ENCODE data around the gene DSCAML1.
A peak's percentile ranks its signal among the peaks of the same experiment; 100 is the strongest.

DSCAML1 gene

DNA sequence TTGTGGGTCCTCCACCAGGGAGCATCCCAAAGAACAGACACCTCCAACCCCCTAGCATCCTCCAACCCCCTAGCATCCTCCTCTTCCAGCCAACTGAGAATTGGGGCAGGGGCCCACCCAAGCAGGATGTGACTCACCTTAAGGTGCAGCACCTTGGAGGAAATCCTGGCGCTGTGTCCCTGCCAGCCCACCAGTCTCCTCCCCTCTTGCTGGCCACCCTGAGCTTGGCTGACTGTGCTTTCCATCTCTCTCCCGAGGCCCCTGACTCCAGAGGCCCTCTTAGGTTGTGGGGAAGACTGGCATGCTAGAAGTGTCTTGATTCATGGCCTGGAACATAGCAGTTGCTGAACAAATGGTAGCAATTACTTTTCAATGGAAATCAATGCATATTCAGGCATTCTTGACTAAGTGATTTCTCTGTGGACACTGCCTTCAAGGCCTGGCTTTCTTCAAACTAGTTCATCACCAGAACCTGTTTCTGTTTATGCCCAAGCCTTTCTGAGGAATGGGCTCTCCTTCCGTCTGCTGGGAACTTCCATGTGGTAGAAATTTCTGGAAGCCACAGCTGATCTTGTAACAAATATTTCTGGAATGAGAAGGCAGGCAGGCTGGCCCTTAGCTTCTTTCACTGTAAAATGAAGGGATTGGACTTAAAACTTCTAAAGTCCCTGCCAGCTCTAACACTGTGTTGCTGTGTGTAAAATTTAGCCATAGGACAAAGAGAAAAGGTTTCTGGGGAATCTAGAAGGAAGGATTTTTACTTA is 408.8 kb downstream of the DSCAML1 start:
- no peak for DNase-seq

DNA sequence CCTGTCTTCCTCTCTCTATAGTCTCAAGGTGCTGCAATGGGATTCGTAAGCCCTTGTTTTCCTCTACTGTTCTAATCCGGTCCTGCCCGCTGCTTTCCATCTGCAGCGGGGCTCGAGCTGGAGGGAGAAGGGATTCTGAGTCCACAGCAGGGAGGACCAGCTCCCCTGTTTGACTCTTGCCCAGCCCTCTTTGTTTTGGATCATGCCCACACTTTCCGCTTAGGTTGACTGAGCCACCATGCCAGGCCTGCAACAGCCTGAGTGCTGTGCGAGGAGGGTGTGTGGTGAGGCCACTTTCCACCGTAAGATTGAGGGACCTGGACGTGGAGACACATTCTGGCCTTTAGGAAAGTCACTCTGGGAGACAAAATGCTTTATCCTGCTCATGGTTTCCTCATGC is 411.1 kb downstream of the DSCAML1 start:
- DNase-seq: no peak

DNA sequence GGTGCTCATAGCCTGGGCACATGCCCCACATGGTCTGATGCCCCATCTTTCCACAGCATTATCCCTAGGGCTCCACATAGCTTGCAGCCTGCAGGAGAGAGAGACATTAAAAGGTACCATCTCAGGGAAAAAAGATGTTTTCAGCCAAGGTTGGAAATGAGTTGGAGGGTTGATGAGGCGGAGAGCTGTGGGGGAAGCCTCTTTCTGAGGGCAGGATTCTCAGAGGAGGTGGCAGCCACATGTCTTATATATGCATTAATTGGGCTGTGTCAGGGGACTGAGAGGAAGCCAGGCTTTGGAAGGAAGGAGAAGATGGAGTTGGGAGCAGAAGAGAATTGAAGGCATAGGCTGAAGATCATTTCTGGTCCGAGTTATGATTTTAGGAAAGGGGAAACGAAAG is 411.5 kb downstream of the DSCAML1 start:
- DNase-seq: no peak

DNA sequence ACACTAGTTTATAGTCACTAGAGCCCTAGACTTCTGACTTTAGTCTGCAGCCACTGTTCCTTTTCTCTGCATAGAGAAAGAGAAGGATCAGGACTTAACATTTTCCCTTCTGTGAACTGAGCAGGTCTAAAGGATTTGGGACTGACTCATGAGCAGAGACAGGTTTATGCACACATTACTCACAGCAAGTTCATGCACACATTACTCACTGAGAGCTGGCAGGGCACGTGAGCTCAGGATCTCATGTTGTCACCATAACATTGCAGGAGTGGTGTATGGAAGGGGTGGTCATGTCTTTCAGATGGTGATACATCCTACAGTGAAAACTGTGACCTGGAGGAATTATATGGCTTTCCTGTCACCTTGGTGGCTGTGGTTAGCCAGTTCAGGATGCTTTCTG is 413.0 kb downstream of the DSCAML1 start:
- DNase-seq: peak; percentile 31

DNA sequence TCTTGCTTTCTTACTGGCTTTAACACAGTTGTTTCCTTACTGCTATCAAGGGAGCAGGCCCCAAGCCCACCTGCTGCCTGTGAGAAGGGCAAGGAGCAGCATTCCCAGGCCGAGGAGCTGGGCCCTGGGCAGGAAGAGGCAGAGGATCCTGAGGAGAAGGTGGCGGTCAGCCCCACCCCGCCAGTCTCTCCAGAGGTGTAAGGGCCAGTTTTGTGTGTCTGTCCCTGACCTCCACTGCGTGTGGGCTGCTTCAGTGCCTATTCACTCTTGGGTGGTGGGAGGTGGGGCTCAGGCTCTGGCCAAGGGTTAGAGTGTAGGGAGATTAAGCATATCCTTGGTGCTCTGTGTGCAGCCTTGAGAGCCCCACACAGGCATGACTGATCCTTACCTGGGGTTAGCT is 414.3 kb downstream of the DSCAML1 start:
- no peak for DNase-seq

DNA sequence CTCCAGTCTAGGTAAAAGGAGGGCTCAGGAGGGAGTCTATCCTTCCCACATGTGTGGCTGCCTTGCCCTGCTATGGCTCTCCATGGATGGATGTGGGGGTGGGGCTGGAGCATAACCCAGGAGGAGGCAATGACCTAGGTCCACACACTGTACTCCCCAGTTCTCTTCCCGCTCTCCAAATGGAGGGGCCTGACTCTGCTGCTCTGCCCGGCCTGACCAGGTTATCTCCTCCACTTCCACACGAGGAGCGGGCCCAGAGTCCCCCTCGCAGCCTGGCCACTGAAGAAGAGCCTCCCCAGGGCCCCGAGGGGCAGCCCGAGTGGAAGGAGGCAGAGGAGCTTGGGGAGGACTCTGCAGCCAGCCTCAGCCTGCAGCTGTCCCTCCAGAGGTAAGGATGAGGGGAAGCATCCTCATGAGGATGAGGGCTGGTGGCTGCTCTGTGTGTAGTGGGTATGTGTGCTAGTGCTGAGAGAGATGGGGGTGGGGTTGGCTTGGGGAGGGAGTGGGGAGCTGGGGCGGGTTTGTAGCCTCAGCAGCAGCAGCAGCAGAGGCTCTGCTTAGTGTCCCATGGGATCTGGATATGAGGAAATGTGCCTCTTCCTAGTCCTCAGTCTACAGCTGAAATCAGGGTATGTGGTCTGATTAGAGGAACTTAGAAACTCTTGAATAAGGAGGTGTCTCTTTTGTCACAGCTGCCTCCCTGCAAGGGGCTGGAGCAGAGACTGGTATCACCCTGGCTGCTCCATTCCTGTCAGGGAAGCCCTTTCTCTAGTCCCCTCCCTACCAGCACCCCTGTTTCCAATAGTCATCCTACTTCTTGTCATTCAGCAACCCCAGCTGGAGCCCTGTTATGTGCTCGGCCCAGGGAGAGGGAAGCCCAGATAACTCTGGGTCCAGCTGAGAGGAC is 415.3 kb downstream of the DSCAML1 start:
- no peak for DNase-seq

DNA sequence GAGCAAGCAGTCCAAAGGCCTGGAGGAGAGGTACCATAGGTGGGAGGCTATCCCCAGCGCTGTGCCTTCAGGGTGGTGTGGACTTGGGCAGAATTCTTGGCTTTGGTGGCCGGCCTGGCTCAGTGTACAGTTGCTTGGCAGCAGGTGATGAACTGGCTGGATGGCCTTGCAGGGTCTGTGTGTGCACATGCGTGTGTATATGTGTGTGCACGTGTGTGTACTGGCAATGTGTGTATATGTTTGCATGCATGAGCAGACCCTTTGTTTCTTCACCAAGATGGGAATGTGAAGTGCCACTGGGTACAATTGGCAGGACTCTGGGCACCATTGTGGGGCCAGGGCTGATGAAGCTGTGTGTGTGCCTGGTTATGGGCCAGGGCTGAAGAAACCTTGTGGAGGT is 416.3 kb downstream of the DSCAML1 start:
- DNase-seq: no peak

DNA sequence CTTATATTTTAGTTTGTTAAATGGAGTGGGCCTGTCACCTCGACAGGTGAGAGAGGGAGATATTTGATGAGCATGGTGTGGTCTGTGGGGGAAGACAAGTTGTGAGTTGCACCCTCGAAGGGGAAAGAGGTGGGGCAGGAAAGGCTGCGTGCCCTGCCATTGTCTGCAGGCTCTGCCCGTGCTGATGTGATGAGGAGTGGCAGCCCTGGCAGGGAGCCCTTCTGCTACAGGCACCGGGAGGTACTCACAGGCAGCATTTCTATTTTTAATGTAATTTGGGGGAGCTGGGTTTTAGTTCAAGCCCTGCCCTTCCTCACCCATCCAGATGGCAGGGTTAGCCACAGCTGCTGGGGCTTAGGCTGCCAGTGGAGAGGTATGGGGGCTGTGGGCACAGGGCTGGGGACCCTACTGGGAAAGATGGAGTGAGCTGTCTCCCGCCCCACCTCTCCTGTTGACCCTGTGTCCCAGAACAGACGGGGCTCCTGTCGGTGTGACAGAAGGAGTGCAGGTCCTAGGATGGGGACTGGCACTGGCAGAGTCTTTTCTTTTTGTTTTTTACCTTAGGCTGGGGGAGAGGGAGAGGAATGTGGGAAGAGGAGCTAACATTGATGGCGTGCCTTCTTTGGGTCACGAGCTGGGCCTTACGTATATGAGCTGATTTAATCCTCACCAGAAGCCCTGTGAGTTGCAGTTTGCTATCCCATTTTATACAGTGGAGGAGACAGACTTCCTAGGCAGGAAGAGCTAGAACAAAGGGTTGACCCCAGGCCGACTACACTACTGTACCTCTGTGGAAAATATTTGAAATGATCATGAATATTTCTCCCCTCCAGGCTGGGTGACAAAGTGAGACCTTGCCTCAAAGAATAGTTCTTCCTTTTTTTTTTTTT is 417.8 kb downstream of the DSCAML1 start:
- DNase-seq: no peak

Data from NCI-H226 (cell line).